SK-N-SH (cell line): ENCODE results near the gene TROAP. TPM values are rescaled to one million over a fixed set of nuclear protein-coding genes. Genes with fewer than 3 reads are reported as not detected.

Source experiments
- CTCF ChIA-PET: fragments of 300-600, 350-600 bp; formaldehyde crosslinking; extraction: SDS; loops from one replicate; lab custom pipeline; 2021; lab: Yijun Ruan, JAX
- POLR2A ChIA-PET: fragments of 350-600 bp; sonication (Branson Sonifier 250); formaldehyde crosslinking; extraction: SDS; loops from one replicate; lab custom pipeline; 2020; ENCODE audit warnings: antibody characterized with exemption, inconsistent platforms; lab: Yijun Ruan, JAX
- DNase-seq: peaks from one replicate; pipeline ENCODE4 v3.0.0; 2012
- H2AFZ ChIP-seq: fragments of 200-600 bp; sonication (generic); 2 replicates; pipeline ENCODE4 v1.8.1; 2016; ENCODE audit warnings: antibody characterized with exemption, mild to moderate bottlenecking, low read depth
- H3F3A ChIP-seq: fragments of 200-600 bp; sonication (generic); replicated peaks from 2 replicates; pipeline ENCODE3; 2016; ENCODE audit warnings: antibody characterized with exemption, mild to moderate bottlenecking; ENCODE audit not compliant: insufficient read depth
- H3K27ac ChIP-seq, 2 experiments: fragments of 200-500 bp in 1 of 2; fragments of 200-600 bp in 1 of 2; sonication (Bioruptor generic) in 1 of 2; sonication (generic), shearing (Covaris generic) in 1 of 2; 2 replicates each; pipeline versions ENCODE4 v1.5.1 to v1.6.1; 2014 to 2016; ENCODE audit warnings: low read depth in 2 of 2, inconsistent platforms in 1 of 2, low read length in 1 of 2, mild to moderate bottlenecking in 1 of 2, mixed read lengths in 1 of 2
- H3K27me3 ChIP-seq: fragments of 200-600 bp; sonication (generic), shearing (Covaris generic); 2 replicates; pipeline ENCODE4 v1.6.1; 2016; ENCODE audit warnings: mixed run types; ENCODE audit not compliant: insufficient read depth
- H3K36me3 ChIP-seq, 2 experiments: fragments of 200-500 bp in 1 of 2; fragments of 200-600 bp in 1 of 2; sonication (Bioruptor generic) in 1 of 2; sonication (generic) in 1 of 2; replicated peaks in 1 of 2; 2 replicates each; pipeline versions ENCODE3 to v1.5.1; 2014 to 2016; ENCODE audit warnings: low read length in 1 of 2, mild to moderate bottlenecking in 1 of 2; ENCODE audit not compliant: insufficient read depth in 2 of 2, control insufficient read depth in 1 of 2
- H3K4me1 ChIP-seq, 2 experiments: fragments of 200-500 bp in 1 of 2; fragments of 200-600 bp in 1 of 2; sonication (Bioruptor generic) in 1 of 2; sonication (generic), shearing (Covaris generic) in 1 of 2; 2 replicates each; pipeline versions ENCODE4 v1.5.1 to v1.6.1; 2014 to 2016; ENCODE audit warnings: low read depth in 1 of 2, low read length in 1 of 2, mixed run types in 1 of 2; ENCODE audit not compliant: insufficient read depth in 2 of 2, control insufficient read depth in 1 of 2
- H3K4me2 ChIP-seq: fragments of 200-600 bp; sonication (generic), shearing (Covaris generic); 2 replicates; pipeline ENCODE4 v1.6.1; 2017; ENCODE audit warnings: mixed run types
- H3K4me3 ChIP-seq, 2 experiments: fragments of 200-500 bp in 1 of 2; fragments of 200-600 bp in 1 of 2; sonication (Bioruptor generic) in 1 of 2; sonication (generic), shearing (Covaris generic) in 1 of 2; 2 replicates each; pipeline versions ENCODE4 v1.5.1 to v1.8.1; 2014 to 2016; ENCODE audit warnings: low read depth in 2 of 2, inconsistent platforms in 1 of 2, low read length in 1 of 2, mild to moderate bottlenecking in 1 of 2, mixed read lengths in 1 of 2, moderate library complexity in 1 of 2
- H3K79me2 ChIP-seq: fragments of 200-600 bp; sonication (generic); 2 replicates; pipeline ENCODE4 v1.8.1; 2017; ENCODE audit warnings: mild to moderate bottlenecking; ENCODE audit not compliant: insufficient read depth
- H3K9ac ChIP-seq: fragments of 200-600 bp; sonication (generic); 2 replicates; pipeline ENCODE4 v1.6.1; 2017; ENCODE audit warnings: mixed run types
- H3K9me2 ChIP-seq: fragments of 200-600 bp; sonication (generic); 2 replicates; pipeline ENCODE4 v1.6.1; 2017; ENCODE audit warnings: mixed run types
- H3K9me3 ChIP-seq: fragments of 200-600 bp; sonication (generic); 2 replicates; pipeline ENCODE4 v1.6.1; 2017; ENCODE audit warnings: mixed run types, mild to moderate bottlenecking, moderate library complexity
- H4K20me1 ChIP-seq: fragments of 200-600 bp; sonication (generic); 2 replicates; pipeline ENCODE4 v1.6.1; 2017; ENCODE audit warnings: mild to moderate bottlenecking, mixed run types; ENCODE audit not compliant: insufficient read depth
- CHD2 ChIP-seq: fragments of 150-350 bp; IDR thresholded peaks from 2 replicates; pipeline ENCODE4 v1.6.1; 2018; ENCODE audit warnings: low read length; ENCODE audit not compliant: partially characterized antibody
- FOSL2 ChIP-seq: IDR thresholded peaks from 2 replicates; pipeline ENCODE4 v1.4.0; 2012; ENCODE audit warnings: low read depth, mild to moderate bottlenecking, moderate library complexity, borderline replicate concordance
- FOXJ3 ChIP-seq: sonication (generic); formaldehyde crosslinking; IDR thresholded peaks from 2 replicates; pipeline ENCODE4 v1.5.1; 2020; ENCODE audit warnings: mild to moderate bottlenecking, missing genetic modification reagents
- GABPA ChIP-seq: IDR thresholded peaks from 2 replicates; pipeline ENCODE4 v1.4.0; 2012; ENCODE audit warnings: low read depth, mild to moderate bottlenecking
- MEF2A ChIP-seq: IDR thresholded peaks from 2 replicates; pipeline ENCODE4 v1.4.0; 2012; ENCODE audit warnings: low read depth, borderline replicate concordance
- NFIC ChIP-seq: IDR thresholded peaks from 2 replicates; pipeline ENCODE4 v1.4.0; 2012; ENCODE audit warnings: borderline replicate concordance
- RCOR1 ChIP-seq: fragments of 150-350 bp; IDR thresholded peaks from 2 replicates; pipeline ENCODE4 v1.6.1; 2017; ENCODE audit warnings: antibody characterized with exemption, low read length
- RFX5 ChIP-seq: IDR thresholded peaks from 2 replicates; pipeline ENCODE4 v1.6.1; 2012; ENCODE audit warnings: mild to moderate bottlenecking, improper control_type of control experiment, low read length
- RXRA ChIP-seq: IDR thresholded peaks from 2 replicates; pipeline ENCODE4 v1.4.0; 2012; ENCODE audit warnings: low read depth, mild to moderate bottlenecking, borderline replicate concordance
- SIN3A ChIP-seq: IDR thresholded peaks from 2 replicates; pipeline ENCODE4 v1.6.1; 2012; ENCODE audit warnings: low read depth, mild to moderate bottlenecking, low read length, moderate library complexity, borderline replicate concordance
- SMC3 ChIP-seq: IDR thresholded peaks from 2 replicates; pipeline ENCODE4 v1.6.1; 2012; ENCODE audit warnings: low read depth, low read length, improper control_type of control experiment
- TCF12 ChIP-seq: IDR thresholded peaks from 2 replicates; pipeline ENCODE4 v1.4.0; 2012
- YY1 ChIP-seq: IDR thresholded peaks from 2 replicates; pipeline ENCODE4 v1.4.0; 2012; ENCODE audit warnings: low read depth, mild to moderate bottlenecking
- WGBS: methylation state at CpG from one replicate; pipeline ENCODE4 v1.1.6; 2017; ENCODE audit warnings: low lambda C conversion rate; 5-methylcytosine and 5-hydroxymethylcytosine counted together
- polyA plus RNA-seq, 3 experiments: library from polyadenylated mRNA; depleted of rRNA; stranded (reverse); fragments of >200 nt; gene quantifications; 2 replicates each; pipeline ENCODE4 v1.2.3, GENCODE V29; 2012
- TF ChIP-seq, protein P1 (sequence below): IDR thresholded peaks from 2 replicates; pipeline ENCODE4 v1.4.0; 2012; ENCODE audit warnings: low read depth
- TF ChIP-seq, protein P2 (sequence below): IDR thresholded peaks from 2 replicates; pipeline ENCODE4; 2012
- TF ChIP-seq, protein P3 (sequence below): IDR thresholded peaks from 2 replicates; pipeline ENCODE4 v1.4.0; 2012; ENCODE audit warnings: low read depth, borderline replicate concordance
- TF ChIP-seq, protein P4 (sequence below): IDR thresholded peaks from 2 replicates; pipeline ENCODE4 v1.4.0; 2012; ENCODE audit warnings: low read depth, borderline replicate concordance
- TF ChIP-seq, protein P5 (sequence below): fragments of 200-600 bp; sonication (generic); IDR thresholded peaks from 2 replicates; pipeline ENCODE4 v1.6.1; 2017; ENCODE audit warnings: antibody characterized with exemption, mild to moderate bottlenecking, moderate library complexity

Gene TROAP
- polyA plus RNA-seq, 1 of the 3 experiments (the other 2 are of a cell fraction): 26.2 TPM

DNA sequence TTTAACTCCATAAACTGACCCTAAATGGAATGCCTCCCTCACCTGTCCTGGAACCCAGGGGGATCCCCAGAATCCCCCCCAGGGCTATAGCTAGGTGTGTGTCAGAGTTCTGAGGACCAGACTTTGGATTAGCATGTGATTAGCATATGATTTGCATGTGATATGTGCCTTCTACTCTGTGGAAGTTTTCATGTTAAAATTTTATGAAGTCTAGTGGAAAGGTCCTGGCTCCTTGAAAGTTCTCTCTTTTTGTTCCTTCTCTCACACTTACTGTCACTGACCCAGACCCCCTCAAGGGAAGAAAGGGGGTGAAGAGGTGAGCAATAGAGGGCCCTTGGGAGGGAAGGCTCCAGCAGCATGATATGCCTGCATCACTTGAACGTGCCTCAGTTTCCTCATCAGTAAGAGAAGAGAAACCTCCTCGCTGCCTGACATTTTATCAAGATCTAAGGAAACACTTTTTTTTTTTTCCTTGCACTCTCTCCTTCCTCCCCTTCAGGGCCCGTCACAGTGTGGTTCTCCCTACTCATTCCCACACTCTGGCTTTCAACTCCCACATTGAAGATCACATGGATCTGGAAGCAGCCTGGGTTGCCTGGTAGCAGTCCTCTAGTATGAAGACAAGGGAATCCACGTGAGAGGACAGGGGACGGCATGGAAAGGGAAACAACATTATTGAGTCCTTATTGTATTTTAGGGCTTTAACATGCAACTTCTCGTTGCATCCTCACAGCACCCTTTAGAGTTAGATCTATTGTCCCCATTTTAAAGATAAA lies 17.2 kb downstream of the TROAP start:
- no peaks in the 10 kb centered on the region for H4K20me1 ChIP-seq
- no peak overlapping the region for H3K27ac ChIP-seq
- WGBS: 91% methylated on average over 6 of the region's 6 CpGs
- POLR2A ChIA-PET: interaction anchor here (0.6 kb wide), 1 partner anchor 140 kb away, joined by 3 read pairs; no protein-coding TSS in a partner anchor
- H2AFZ ChIP-seq: no peak overlapping the region
- TF ChIP-seq TCF12: no peak
- no peak for TF ChIP-seq RXRA
- TF ChIP-seq, protein P1, sequence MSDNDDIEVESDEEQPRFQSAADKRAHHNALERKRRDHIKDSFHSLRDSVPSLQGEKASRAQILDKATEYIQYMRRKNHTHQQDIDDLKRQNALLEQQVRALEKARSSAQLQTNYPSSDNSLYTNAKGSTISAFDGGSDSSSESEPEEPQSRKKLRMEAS: no peak
- H3K36me3 ChIP-seq: no peaks in the 10 kb centered on the region
- no peaks in the 10 kb centered on the region for H3K79me2 ChIP-seq
- H3K4me1 ChIP-seq: peaks cover 0 to 23% of the 10 kb centered on the region in 2 experiments; a peak in 1 of 4 replicates
- no peaks in the 10 kb centered on the region for H3K9me2 ChIP-seq
- no peak overlapping the region for H3K9ac ChIP-seq
- CTCF ChIA-PET: interaction anchor here (0.9 to 15.9 kb wide), 5 partner anchors 7 to 230 kb away, joined by 3 to 658 read pairs (median 68); partner anchors contain the start of genes DNAJC22, LMBR1L and PRPH
- no peaks in the 10 kb centered on the region for H3K9me3 ChIP-seq
- H3K4me3 ChIP-seq: no peak overlapping the region
- H3K27me3 ChIP-seq: no peaks in the 10 kb centered on the region
- H3K4me2 ChIP-seq: no peak overlapping the region
- DNase-seq: no peak
- peaks cover 17% of the 10 kb centered on the region for H3F3A ChIP-seq

DNA sequence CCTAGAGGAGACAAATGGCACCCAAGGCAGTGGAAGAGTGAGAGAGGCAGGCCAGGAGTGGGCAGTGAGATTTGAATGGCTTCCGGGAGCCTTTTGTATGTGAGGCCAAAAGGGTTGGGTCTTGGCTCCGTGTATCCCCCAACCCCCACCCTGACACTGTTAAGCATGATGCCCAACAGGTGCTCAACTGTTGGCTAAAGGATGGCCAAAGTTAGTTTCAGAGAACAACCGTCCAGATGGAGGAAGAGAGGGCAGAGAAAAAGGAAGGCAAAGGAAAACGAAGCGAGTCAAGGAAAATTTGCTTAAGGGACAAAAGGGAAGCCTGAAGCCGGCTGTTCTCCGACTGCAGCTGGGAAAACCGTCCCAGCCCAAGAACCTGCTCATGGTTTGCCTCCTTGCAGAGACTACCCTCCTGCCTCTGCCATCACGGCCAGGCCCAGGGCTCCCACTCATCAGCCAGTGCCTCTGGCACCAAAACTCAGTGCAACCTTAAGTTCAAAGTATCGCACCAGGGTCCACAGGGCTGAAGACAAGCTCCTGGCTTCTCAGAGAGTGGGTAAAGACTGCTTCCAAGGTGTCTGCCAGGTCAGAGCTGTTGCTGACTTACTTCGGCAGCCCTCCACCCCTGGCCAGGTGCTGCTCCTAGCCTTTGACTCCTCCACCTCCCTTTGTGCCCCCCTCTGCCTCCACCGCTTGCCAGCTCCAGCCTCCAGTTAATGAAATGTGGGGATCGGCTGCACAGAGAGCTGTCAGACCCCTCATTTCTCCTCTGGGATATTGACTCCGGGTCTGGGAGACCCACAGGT lies 18.1 kb downstream of the TROAP start:
- H2AFZ ChIP-seq: no peak overlapping the region
- H3K27me3 ChIP-seq: peaks cover 5% of the 10 kb centered on the region; the same call in 1 of the 2 replicates
- ChIA-PET POLR2A (interaction anchor here (2.7 kb wide), 1 partner anchor 18 kb away, joined by 9 read pairs; the partner anchor contains the start of gene TROAP), CTCF (interaction anchor here (0.6 to 15.9 kb wide), 30 partner anchors 10 to 283 kb away, joined by 3 to 658 read pairs (median 6); partner anchors contain the start of genes LMBR1L, PRPH, SPATS2 and TROAP)
- H3K4me1 ChIP-seq: peaks cover 5 to 31% of the 10 kb centered on the region in 2 experiments; a peak in 2 of 4 replicates
- no peaks in the 10 kb centered on the region for H3K9me2 ChIP-seq
- TF ChIP-seq, protein P2, sequence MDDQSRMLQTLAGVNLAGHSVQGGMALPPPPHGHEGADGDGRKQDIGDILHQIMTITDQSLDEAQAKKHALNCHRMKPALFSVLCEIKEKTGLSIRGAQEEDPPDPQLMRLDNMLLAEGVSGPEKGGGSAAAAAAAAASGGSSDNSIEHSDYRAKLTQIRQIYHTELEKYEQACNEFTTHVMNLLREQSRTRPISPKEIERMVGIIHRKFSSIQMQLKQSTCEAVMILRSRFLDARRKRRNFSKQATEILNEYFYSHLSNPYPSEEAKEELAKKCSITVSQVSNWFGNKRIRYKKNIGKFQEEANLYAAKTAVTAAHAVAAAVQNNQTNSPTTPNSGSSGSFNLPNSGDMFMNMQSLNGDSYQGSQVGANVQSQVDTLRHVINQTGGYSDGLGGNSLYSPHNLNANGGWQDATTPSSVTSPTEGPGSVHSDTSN: no peak
- TF ChIP-seq CHD2 (no peak), FOXJ3 (CRISPR knock-in tag) (no peak), RFX5 (no peak), NFIC (no peak), GABPA (no peak), MEF2A (no peak), YY1 (no peak), RCOR1 (no peak), FOSL2 (no peak), RXRA (no peak), SIN3A (no peak), SMC3 (no peak)
- TF ChIP-seq, protein P3, sequence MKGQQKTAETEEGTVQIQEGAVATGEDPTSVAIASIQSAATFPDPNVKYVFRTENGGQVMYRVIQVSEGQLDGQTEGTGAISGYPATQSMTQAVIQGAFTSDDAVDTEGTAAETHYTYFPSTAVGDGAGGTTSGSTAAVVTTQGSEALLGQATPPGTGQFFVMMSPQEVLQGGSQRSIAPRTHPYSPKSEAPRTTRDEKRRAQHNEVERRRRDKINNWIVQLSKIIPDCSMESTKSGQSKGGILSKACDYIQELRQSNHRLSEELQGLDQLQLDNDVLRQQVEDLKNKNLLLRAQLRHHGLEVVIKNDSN: no peak
- TF ChIP-seq, protein P4, sequence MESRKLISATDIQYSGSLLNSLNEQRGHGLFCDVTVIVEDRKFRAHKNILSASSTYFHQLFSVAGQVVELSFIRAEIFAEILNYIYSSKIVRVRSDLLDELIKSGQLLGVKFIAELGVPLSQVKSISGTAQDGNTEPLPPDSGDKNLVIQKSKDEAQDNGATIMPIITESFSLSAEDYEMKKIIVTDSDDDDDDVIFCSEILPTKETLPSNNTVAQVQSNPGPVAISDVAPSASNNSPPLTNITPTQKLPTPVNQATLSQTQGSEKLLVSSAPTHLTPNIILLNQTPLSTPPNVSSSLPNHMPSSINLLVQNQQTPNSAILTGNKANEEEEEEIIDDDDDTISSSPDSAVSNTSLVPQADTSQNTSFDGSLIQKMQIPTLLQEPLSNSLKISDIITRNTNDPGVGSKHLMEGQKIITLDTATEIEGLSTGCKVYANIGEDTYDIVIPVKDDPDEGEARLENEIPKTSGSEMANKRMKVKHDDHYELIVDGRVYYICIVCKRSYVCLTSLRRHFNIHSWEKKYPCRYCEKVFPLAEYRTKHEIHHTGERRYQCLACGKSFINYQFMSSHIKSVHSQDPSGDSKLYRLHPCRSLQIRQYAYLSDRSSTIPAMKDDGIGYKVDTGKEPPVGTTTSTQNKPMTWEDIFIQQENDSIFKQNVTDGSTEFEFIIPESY: no peak
- TF ChIP-seq, protein P5, sequence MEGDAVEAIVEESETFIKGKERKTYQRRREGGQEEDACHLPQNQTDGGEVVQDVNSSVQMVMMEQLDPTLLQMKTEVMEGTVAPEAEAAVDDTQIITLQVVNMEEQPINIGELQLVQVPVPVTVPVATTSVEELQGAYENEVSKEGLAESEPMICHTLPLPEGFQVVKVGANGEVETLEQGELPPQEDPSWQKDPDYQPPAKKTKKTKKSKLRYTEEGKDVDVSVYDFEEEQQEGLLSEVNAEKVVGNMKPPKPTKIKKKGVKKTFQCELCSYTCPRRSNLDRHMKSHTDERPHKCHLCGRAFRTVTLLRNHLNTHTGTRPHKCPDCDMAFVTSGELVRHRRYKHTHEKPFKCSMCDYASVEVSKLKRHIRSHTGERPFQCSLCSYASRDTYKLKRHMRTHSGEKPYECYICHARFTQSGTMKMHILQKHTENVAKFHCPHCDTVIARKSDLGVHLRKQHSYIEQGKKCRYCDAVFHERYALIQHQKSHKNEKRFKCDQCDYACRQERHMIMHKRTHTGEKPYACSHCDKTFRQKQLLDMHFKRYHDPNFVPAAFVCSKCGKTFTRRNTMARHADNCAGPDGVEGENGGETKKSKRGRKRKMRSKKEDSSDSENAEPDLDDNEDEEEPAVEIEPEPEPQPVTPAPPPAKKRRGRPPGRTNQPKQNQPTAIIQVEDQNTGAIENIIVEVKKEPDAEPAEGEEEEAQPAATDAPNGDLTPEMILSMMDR: no peak
- 85% methylated on average over 12 of the region's 14 CpGs for WGBS
- H3K4me2 ChIP-seq: no peak overlapping the region
- no peak overlapping the region for H3K27ac ChIP-seq
- peaks cover 17% of the 10 kb centered on the region for H3F3A ChIP-seq
- DNase-seq: no peak
- no peaks in the 10 kb centered on the region for H3K36me3 ChIP-seq
- H4K20me1 ChIP-seq: no peaks in the 10 kb centered on the region
- H3K9ac ChIP-seq: no peak overlapping the region
- H3K9me3 ChIP-seq: no peaks in the 10 kb centered on the region
- H3K4me3 ChIP-seq: no peak overlapping the region
- no peaks in the 10 kb centered on the region for H3K79me2 ChIP-seq
